ENCODE results near the gene PHKG1. TPM values are rescaled to one million over a fixed set of nuclear protein-coding genes. Genes with fewer than 3 reads are reported as not detected.

PHKG1 gene
- total RNA-seq, 2 experiments from 2014 or later: 3.3 to 5.6 TPM

- Histone ChIP-seq H3K4me2 (ENCODE audit: low read length) (no peak overlapping the region), H3K9me3 (ENCODE audit: low read length) (no peaks in the 10 kb centered on the region), H3K4me3 (ENCODE audit: low read depth, low read length, poor library complexity, severe bottlenecking) (no peak overlapping the region), H3K79me2 (ENCODE audit: insufficient read depth, low read depth, low read length) (no peaks in the 10 kb centered on the region), H3K36me3 (ENCODE audit: insufficient read depth, low read length) (no peaks in the 10 kb centered on the region), H3K4me1 (ENCODE audit: insufficient read depth, low read length, poor library complexity, severe bottlenecking) (no peaks in the 10 kb centered on the region), H3K27ac (ENCODE audit: low read depth, low read length, poor library complexity, severe bottlenecking) (no peak overlapping the region), H3K9me2 (ENCODE audit: insufficient read depth, low read length) (no peaks in the 10 kb centered on the region), H2AFZ (ENCODE audit: low read length) (no peak overlapping the region), H4K20me1 (ENCODE audit: insufficient read depth, low read length) (no peaks in the 10 kb centered on the region)
- BruUV-seq (replicated peaks): no TSS peak
- POLR2A ChIA-PET: interaction anchor here (1.1 kb wide), 1 partner anchor 33 kb away, joined by 3 read pairs; no protein-coding TSS in a partner anchor
- no peak for DNase-seq (ENCODE audit: low spot score)
- TF ChIP-seq EZH2phosphoT487 (IDR thresholded peaks at IDR 0.05; ENCODE audit: borderline replicate concordance, low read depth, low read length): no peak
- no peak for TF ChIP-seq CTCF (conservative IDR thresholded peaks at IDR 0.05; ENCODE audit: low read length)
- CTCF ChIA-PET (ENCODE audit: unreplicated experiment): interaction anchor here (0.6 kb wide), 1 partner anchor 79 kb away, joined by 4 read pairs; no protein-coding TSS in a partner anchor
- intact Hi-C loops (cut with micrococcal nuclease; ENCODE audit: unreplicated experiment): no loop called here
Observed at GRCh38 chr7:56087445-56087844, 5.3 kb downstream of the PHKG1 start.

GRCh38 chr7:56086761-56087160 is 6.0 kb downstream of the PHKG1 start:
- POLR2A ChIA-PET: interaction anchor here (0.7 kb wide), 1 partner anchor 41 kb away, joined by 3 read pairs; no protein-coding TSS in a partner anchor
- intact Hi-C loops (cut with micrococcal nuclease; ENCODE audit: unreplicated experiment): no loop called here

More at GRCh38 chr7:56086761-56087160, 6.0 kb downstream of the PHKG1 start:
- DNase-seq (ENCODE audit: low spot score): no peak
- no peaks in the 10 kb centered on the region for H3K36me3 ChIP-seq (ENCODE audit: insufficient read depth, low read length)
- TF ChIP-seq CTCF (conservative IDR thresholded peaks at IDR 0.05; ENCODE audit: low read length) (no peak), EZH2phosphoT487 (IDR thresholded peaks at IDR 0.05; ENCODE audit: borderline replicate concordance, low read depth, low read length) (no peak)
- no peak overlapping the region for H3K27ac ChIP-seq (ENCODE audit: low read depth, low read length, poor library complexity, severe bottlenecking)
- H4K20me1 ChIP-seq (ENCODE audit: insufficient read depth, low read length): no peaks in the 10 kb centered on the region
- H3K4me3 ChIP-seq (ENCODE audit: low read depth, low read length, poor library complexity, severe bottlenecking): no peak overlapping the region
- no peak overlapping the region for H3K4me2 ChIP-seq (ENCODE audit: low read length)
- H3K9me3 ChIP-seq (ENCODE audit: low read length): no peaks in the 10 kb centered on the region
- no TSS peak for BruUV-seq (replicated peaks)
- no peaks in the 10 kb centered on the region for H3K4me1 ChIP-seq (ENCODE audit: insufficient read depth, low read length, poor library complexity, severe bottlenecking)
- no peaks in the 10 kb centered on the region for H3K79me2 ChIP-seq (ENCODE audit: insufficient read depth, low read depth, low read length)
- CTCF ChIA-PET (ENCODE audit: unreplicated experiment): no interaction called here
- H2AFZ ChIP-seq (ENCODE audit: low read length): no peak overlapping the region
- no peaks in the 10 kb centered on the region for H3K9me2 ChIP-seq (ENCODE audit: insufficient read depth, low read length)
